HG03442 (cell line): ENCODE measurements around the gene AHI1.

Source experiments
- ATAC-seq: cut with Tn5 transposase; IDR thresholded peaks from one replicate; pipeline ENCODE4 v1.9.1; 2021; ENCODE audit warnings: mild to moderate bottlenecking, moderate library complexity; ENCODE audit not compliant: unreplicated experiment

Gene AHI1

DNA sequence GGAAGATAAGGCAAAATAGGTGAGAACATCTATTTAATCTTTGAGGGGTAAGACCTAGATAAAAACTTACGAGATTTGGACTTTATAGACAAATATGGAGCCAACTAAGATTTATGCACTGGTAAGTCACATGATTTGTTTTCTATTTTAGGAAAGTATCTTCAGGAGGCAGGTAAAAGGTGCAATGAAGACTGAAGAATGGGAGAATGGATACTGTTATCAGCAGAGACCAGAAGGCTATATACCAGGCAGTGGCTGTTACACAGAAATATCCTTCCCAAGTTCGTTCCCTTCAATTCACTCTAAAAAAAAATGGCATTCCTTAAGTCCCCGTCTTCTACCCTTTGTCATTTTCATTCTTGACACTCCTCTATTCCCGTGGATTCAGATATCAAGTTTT is 192.7 kb downstream of the AHI1 start:
- ATAC-seq: no peak

DNA sequence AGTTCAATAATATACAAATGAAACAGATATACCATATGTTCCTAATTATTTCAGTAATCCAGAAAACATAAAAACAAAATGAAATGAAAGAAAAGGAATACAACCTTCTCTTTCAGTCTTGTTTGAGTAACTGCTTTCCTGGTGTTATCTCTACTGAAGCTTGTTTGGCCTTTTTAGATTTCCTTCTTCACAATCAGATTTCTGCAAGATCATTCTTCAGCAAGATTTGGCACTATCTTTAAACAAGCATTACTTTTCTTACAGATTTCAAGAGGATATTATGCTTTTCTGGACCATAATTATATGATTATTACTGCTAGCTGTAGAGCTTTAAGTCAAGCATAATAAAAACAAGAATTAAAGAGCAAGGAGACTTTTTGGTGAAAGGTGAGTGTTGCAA is 196.2 kb downstream of the AHI1 start:
- ATAC-seq: no peak

DNA sequence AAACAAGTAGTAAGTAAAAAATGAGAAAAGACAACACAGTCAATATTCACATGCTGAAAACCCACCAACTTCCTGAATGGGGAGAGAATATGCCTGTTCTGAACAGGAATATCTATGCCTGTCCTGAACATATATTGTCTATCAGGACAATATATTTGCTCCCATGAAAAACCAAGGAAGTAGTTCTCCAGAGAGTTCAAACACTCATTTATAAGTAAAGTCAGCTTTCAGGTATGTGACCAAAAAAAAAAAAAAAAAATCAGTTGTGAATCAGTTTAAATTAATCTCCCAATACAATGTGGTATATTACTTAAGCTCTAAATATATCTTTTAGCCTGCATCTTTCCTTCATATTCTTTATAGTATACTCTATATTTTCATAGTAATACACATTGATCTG is 197.0 kb downstream of the AHI1 start:
- no peak for ATAC-seq

DNA sequence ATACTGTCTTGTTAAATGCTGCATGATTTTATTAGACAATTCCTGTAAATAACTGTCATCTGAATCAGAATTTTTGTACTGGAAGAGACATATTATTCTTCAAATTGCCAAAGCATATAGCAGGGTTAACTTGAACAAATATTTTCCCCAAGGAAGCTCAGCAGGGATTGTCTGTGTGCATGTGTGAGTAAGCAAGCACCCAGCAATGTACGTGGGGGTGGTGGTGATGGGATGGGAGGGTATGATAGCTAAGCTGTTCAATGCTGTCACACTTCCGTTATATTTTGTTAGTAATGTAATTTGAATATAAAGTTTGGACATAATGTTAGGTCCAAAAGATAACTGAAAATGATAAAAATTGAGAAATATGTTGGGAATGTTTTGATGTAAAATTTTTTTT is 198.3 kb downstream of the AHI1 start:
- ATAC-seq: no peak

DNA sequence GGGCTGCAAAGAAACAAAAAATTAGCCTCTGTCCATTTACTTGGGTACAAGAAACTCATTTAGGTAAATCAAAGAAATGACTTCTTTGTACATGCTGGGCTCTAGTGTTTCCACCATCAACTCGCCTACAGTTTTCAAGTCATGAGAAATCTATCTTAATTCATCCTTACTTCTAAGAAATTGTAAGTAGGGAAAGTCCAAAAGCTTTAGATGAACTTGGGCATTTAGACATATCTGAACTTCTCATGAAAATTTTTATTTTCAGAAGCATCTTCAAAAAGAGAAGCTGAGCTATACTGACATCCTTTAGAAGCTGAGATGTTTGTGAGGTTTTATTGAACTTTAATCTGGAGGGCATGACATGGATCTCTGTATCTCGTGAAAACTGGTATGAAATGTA is 199.1 kb downstream of the AHI1 start:
- ATAC-seq: no peak

DNA sequence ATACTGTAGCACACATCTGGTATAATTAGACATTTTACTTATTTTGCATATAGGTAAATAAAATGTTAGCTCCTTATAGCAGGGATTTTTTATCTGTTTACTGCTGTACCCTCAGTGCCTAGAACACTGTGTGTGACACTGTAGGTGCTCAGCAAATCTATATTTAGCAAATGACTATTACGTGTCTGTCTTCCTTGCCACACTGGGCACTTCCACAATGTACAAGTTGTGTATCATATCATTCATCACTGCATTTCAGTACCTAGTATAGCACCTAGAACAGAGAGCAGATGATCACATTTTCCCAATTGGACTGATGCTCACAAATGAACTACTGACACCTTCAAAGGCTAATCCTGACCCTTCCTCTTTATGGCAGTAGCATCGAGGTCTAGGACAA is 200.8 kb downstream of the AHI1 start:
- no peak for ATAC-seq

DNA sequence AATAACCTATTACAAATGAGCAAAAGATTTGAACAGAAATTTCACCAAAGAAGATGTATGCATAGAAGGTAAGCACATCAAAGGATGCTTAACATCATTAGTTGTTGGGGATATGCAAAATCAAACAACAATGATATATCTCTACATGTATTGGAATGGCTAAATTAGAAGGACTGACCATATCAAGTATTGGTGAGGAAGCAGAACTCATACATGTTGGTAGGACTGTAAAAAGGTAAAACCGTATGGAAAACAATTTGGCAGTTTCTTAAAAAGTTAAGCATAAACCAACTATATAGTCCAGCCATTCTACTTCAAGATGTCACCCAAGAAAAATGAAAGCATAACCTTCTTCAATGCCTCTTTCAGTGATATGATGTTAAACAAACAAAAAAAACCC is 202.5 kb downstream of the AHI1 start:
- no peak for ATAC-seq

DNA sequence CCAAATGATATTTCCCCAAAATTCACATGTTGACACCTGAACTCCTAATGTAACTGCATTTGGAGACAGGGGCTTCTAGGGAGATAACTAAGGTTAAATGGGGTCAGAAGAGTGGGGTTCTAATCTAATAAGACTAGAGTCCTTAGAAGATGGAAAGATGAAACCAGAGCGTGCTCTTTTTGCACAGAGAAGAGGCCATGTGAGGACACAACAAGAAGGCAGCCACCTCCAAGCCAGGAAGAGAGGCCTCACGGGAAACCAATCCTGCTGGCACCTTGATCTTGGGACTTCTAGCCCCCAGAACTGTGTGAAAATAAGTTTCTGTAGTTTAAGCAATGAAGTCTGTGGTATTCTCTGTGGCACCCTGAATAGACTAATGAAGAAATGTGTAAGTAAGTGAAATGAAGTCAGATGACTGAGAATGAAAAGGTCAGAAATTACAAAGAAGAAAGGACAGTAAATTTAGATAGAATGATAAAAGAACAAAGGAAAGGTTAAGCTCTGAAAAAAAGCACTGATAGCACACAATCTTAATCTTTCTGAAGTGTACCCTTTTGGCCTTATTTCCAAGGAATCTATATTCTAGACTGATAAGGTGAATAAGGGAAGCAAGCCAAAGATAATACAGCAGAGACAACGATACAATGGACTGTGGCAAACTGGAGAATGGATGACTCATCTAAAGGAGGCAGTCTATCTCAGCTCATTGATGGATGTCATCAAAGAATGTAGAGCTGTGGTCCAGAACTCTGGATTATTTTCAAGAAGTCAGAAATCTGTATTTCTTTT is 206.1 kb downstream of the AHI1 start:
- no peak for ATAC-seq

DNA sequence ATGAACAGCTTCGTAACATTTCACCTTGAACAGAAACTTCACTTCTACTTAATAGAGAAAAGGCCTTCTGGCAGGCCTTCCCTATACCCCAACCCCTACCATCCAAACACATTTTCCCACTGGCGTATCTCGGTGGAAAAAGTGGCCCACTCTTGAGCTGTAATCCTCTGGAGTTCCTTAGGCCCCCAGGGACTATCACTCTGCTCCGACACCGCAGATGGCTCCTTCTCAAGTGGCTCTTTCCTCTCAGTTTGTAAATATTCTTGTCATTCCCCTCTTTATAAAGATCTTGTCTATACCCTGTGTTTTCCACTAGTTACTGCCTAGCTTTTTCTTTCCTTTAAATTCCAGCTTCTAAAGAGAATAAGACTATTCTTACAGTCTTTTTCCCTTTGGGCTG is 207.7 kb downstream of the AHI1 start:
- no peak for ATAC-seq

DNA sequence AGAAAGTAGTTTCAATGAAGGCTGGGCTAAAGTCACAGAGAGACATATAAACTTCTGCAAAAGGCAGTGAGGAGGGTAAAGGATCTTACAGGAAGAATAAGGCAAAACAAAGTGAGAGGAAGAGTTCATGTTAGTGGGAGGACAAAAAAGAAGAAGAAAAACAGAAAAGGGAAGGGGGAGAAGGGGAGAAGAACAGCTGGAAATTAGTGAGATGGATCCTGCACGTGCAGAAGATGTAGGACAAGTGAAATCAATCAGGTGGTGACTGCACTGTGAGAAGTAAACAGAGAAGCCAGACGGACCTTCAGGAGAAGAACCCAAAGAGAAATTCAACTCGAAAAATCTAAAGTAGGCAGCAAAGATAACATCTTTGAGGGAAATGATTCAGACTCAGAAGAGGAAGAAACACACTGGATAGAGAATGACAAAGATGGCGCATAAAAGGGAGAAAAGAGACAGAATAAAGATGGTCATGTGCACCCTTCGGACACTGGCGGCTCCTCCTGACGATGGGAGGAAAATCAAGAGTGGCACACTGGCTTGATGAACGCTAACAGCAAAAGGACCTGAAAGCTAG is 210.5 kb downstream of the AHI1 start:
- no peak for ATAC-seq

DNA sequence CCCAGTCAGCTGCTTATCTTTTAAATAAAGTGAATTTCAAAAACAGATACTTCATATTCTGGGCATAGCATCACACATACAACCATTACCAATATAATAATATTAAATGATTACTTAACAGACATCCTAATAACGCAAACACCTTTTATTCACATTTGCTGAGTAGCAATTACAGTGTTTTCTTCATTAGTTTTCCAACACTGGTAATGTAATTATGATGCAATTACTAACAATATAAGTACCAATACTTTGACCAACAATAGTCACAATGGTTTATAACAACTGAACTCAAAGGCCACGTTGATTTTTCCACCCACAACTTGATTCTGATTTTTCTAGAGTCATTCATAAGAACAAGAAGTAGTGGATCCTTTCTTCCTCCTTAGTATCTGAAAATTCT is 212.4 kb downstream of the AHI1 start:
- ATAC-seq: no peak

DNA sequence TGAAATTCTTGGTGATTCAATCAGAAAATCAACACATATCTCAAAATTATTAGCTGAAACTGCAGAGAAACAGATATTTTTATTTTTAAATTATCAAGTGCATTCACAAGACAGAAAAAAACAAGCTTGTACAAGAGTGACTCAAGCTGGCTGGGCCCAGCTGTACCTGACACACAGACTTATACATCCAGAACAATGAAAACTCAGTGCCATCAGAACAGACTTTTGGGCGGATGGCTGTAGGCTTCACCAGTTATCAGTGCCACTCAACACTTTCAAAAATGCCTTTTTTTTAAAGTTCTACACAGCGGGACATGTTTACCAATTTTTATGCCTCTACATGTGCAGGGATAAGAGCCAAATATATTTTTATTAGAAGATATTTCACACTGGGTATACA is 213.6 kb downstream of the AHI1 start:
- ATAC-seq: no peak

DNA sequence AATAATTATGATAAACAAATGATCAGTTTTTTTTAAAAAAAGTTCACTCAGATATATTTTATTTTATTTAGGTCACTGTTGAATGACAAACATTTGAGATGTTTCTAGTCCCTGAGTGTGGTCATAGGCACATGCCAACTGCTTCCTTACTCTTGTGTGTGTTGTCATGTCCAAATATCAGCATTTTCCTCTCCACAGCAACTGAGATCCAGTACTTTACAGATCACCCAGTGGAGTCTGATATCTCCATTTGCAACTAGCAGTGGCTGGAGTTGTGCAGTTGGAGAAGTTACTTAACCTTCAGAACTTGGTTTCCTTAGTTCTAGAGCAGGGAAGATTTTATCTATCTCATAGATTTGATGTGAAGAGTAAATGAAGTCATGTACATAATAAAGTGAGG is 215.1 kb downstream of the AHI1 start:
- ATAC-seq: no peak

DNA sequence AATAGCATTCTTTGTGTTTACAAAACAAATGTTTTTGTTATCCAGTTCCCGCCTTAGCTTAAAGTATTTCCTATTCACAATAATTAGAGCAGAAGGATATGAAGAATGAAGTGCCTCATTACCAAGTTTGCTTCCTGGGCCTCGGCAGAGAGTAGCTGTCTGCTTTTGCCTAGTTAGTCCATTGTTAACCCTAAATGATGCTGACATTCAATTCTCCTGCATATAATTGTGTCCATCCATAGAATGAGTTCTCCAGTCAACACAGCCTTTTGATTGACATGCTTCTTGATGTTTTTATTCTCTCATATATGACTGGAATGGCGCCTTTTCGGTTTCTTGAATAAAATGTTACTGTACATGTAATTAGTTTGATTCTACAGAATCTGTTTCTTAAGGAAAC is 215.6 kb downstream of the AHI1 start:
- no peak for ATAC-seq

DNA sequence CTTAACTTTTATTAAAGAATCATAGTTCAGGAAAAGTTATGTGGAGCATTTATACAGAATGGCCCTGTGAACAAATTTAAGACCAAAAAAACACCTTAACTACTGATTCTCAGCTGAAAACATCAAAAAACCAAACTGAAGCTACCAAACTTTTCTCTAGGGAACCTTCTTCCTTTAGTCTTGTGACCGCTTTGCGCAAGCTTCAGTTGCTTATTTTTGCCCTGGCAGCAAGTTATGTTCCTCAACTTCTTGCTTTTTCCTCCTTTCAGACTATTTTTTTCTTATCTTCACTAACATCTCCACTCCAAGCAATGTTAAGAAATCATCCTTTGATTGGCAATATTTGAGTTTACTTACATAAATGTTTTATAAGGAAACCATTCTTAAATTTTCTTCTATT is 216.3 kb downstream of the AHI1 start:
- ATAC-seq: no peak

DNA sequence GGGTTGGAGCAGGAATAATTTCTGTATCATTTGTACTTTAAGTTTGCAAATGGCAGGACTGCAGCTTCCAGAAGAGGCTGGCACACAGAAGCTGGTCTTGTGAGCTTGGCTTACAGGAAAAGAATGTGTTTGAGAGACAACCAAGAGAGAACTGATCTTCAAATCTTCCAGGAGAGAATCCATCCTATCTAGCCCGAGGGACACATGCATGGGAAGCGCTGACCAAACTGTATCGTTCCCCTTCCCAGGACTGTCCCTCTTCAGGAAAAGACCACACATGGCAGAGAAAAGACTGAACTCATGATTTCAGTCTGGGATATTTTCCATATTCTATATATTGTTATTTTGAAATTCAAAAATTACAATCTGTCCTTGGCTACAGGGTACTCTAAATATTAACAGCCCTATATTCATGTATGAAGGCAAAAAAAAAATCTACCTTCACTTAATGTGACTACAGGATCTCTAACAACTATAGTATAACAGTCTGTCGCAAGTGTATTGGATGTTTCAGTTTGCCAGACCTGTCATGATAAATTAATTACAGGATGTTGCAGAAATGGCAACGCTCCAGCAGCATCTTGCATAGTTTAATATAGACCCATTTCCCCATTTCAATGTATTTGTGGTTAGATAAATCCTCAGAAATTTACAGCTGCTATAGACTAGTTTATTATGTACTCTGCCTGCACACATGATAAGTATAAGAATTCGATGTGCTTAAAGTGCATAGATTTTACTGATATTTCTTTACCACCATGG is 217.0 kb downstream of the AHI1 start:
- ATAC-seq: no peak

DNA sequence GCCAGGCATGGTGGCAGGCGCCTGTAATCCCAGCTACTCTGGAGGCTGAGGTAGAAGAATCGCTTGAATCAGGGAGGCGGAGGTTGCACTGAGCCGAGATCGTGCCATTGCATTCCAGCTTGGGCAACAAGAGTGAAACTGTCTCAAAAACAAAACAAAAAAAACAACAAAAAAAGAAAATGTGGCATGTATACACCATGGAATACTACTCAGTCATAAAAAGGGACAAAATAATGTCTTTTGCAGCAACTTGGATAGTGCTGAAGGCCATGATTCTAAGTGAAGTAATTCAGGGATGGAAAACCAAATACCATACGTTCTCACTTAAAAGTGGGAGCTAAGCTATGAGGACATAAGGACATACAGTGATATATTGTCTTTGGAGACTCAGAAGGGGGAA is 220.1 kb downstream of the AHI1 start:
- no peak for ATAC-seq

DNA sequence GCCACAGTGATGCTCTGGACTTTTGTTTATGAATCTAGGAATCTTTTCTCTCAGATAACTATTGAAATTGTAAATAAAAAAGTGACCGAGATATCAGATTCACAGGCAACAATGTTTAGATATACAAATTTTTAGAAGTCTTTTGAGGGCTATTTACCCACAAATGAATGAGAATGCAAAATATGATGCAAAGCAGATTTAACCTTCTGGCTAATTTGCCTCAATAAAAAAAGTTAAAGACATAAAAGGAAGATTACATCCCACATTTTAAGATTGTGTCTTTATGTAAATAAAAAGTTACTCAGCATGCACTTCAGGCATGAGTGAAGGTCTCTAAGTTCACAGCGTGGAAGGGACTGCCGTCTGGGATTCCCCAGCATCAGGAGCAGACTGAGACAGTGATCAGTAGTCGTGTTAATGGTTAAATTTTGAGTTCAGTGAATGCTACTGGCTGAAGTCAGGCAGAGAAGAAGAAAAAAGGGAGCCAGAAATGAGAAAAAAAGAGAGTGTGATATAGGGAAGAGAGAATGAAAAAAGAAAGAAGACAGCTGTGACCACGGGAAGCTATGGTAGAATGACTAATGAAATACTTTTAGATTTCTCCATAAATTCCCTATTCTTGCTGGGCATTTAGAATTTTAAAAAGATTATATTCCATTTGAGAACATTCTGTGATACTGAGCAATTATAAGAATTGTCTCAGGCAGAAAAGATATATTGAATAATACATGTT is 222.8 kb downstream of the AHI1 start:
- peak; percentile 59 for ATAC-seq

DNA sequence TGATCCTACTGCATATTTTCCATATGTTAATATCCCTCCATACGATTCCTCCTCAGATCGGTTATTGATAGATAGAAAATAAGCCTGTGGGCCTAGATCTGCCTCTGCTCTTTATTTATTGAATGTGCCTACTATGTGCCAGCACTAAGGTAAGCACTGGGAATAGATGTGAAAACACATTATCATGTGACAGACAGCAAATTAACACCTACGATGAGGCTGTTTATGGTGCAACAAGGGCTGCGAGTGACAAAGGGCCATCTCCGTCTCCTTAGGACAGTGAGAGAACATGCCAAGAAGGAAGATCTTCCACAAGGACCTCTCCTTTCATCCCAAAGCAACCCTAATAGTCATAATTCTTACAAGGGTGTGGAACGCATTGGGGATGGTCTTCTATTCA is 225.9 kb downstream of the AHI1 start:
- ATAC-seq: no peak

DNA sequence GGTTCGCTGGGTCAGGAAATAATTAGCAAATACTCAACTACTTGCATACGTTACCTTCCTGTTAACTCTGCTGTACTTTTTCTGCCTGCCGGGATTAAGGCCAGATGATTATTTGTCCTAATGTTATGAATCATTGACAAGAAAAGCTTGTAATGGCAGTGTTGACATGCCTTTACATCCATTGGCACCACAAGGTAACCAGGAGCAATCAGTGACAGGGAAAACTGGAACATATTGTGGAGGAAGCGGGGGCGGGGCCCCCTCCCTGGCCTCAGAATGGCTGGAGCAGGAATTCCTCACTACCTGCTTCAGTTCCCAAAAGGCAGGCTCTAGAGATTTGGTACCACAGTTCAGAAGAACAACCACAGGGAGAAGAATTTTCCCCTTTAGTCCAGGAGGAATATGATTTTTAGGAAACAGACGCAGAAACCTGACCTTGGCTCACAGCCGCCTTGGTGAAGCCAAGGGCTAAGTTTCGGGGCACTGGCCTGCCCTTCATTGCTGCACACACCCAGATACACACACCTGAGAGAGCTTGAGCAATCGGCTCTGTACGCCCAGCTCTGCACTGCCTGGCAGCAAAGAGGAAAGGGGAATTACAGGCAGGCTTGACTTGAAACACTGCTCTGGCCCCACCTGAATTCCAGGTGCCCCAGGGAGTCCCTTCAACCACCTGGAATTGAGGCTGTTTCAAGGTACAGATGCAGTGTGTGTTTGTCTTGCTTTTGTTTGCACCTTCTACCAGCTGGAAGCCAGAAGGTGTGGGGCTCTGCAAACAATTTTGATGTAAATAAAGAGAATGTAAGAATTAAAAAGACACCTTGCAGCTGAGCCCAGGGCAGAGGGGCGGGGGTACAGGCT is 226.6 kb downstream of the AHI1 start:
- no peak for ATAC-seq

DNA sequence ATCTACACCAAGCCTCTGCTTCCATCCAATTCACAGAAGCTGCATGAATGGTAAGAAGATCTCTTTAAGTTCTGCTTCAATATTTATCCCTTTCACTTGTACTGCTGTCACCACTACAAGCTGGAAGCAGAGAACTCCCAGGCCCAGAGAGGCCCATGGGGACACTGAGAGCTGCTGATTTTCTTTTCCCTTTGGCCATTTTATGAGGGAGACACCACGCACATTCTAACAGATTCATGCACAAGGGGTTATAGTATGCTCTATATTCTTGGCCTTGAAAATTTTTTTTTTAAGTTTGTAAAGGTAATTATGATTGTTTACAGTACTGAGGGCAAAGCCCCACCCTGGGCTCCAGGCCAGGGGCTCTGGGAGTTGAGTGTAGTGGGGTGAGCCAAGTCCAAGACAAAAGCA is 228.1 kb downstream of the AHI1 start:
- ATAC-seq: no peak
